Endothelial cell of hepatic sinusoid (primary cell): ENCODE results near the gene BHLHA15.

Source experiments
- in situ Hi-C: cut with HindIII; loops from 2 replicates; pipeline ENCODE4 v1.10.0; 2017; ENCODE audit warnings: low sequenced_read_pairs

Gene BHLHA15

DNA sequence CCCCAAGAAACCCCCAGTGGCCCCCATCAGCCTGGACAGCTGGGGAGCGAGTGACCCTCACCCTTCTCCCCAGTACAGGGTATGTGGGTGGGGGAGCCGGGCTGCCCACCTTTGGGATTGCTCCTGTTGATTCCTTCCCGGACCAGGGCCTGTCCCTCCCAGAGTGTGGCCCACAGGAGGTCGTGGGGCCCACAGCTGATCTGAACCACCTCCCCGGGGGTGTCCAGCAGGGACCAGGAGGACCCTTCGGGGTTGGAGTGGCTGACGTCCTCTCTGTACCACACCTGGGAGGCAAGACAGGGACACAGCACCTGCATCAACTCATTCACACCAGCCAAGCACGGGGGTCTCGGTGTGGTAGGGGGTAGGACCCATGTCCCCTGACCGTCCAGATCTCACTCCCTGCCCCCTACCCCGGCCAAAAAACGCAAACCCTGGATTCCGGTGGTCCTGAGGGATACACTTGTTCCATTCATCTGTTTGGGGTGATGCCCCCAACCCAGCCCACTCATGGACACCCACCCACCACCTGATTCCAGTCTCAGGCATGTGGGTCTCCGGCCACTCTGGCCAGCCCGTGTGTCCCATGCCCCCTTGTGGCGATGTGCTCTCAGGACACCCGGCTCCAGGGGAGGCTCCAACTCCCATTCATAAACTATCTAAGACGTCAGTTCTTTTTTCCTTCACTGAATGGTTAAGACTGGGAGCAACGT, 29.9 kb downstream of the BHLHA15 start:
- in situ Hi-C loops, result no loop called here

DNA sequence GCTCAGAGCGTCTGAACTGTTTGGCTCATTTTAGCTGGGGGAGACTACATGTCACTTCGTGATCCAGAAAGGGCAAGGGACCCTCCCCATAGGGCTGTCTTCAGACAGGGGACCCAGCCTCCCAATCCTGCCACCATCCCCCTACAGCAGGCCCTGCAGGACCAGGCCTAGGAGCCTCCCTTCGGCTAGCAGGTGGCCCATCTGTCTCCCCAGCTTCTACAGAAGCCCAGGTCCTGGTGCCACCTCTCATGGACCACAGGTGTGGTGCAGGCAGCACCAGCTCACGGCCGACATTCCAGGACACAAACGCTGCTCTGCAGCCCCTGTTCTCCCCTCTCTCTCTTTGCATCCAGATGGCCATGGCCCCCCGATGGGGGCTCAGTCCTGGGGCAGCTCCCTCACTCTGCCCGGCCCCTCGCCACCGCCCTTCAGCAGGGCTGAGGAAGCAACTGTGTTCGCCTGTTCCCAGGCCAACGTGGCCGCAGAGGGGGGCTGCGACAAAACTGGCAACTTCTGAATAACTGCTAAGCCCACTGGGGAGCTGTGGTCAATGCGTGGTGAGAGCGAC, 30.5 kb downstream of the BHLHA15 start:
- in situ Hi-C loops, result no loop called here

- in situ Hi-C loops, result no loop called here
Observed at GRCh38 chr7:98242342-98242741, 31.1 kb downstream of the BHLHA15 start.

DNA sequence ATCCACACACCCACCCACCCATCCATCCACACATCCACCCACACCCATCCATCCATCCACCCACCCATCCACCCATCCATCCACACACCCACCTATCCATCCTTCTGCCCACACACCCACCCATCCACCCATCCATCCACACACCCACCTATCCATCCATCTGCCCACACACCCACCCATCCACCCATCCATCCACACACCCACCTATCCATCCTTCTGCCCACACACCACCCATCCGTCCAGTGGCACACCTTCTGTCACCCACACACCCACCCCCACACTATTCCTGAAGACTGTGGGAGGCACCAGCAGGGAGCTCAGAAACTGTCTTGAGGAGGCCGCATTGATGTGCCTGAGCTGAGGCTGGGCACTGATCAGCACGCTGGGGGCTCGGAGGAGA, 31.7 kb downstream of the BHLHA15 start:
- in situ Hi-C loops, result no loop called here

DNA sequence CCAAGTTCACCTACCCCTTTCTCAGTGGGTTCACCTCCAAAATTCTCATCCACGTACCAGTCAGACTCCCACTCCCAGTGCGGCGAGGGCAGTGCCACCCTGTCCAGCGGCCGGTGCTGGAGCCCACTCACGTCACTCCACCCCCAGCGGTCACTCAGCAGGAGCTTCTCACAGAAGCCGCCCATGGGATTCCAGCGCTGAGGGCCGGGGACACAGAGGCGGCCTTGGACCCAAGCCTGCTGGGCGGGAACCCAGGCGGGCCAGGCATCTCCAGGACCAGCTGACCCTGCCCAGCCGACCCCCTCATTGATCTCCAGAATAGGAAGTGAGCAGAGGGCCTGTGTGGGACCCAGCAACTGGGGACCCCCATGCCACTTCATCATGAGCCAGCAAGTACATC, 33.6 kb downstream of the BHLHA15 start:
- in situ Hi-C loops, result no loop called here

DNA sequence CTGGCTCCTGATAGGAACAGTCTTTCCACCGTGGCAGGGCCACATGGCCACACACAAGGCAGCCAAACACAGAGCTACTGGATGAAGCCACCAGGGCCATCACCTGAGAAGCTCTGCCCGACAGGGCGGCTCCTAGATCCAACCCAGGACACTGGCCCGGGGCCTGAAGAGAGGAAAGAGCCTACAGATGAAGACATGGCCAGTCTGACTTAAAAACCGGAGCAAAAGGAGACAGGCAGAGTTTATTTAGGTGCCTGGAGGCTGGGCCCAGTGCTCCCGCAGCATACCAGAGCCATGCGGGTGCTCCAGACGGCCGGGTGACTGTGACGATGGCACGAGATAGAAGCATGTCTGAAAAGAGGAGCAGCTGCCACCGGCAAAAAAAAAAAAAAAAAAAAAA, 36.9 kb downstream of the BHLHA15 start:
- in situ Hi-C loops, result no loop called here

GRCh38 chr7:98249106-98249505, 37.9 kb downstream of the BHLHA15 start:
- in situ Hi-C loops, result no loop called here

DNA sequence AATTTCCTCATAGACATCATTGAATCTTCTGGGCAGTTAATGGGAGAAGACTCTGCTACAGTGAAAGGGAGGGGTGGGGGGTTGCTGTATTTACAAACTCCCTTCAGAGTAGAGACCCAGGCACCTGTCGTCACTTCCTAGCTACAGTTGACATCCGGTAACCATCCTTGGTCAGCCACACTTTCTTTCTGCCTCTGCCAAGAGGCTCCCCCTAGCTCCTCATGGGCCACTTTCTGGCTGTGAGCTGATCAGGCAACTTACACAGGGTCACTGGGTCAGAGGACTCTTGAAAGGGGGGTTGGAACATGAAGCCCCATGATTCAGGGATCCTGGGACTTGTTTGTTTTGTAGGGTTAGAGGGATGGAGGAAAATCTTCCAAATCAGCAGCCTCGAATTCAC, 39.5 kb downstream of the BHLHA15 start:
- in situ Hi-C loops, result no loop called here

DNA sequence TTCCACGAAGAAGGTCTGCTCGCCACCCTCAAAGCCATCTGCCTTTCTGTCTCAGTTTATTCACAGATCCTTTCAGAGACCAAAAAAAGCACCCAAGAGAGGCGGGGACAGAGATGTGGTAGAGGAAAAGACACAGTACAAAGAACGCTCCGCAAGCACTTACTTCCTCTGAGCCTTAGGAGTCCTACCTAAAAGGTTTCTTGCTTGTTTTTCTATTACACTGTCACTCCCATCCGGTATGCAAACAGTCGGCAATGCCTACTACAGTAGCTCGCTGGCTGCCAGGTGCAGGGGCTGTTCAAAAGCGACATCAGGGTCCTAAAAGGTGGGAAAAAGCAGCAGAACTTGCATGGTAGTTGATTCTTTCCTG, 40.0 kb downstream of the BHLHA15 start:
- in situ Hi-C loops, result no loop called here

GRCh38 chr7:98251601-98252424, 40.6 kb downstream of the BHLHA15 start, which contains the start of gene TECPR1:
TECPR1 (minus strand) TSS chr7:98252232; CDS start chr7:98246146, 6,086 bp downstream.
- in situ Hi-C loops, result no loop called here

- in situ Hi-C loops, result no loop called here
Observed at GRCh38 chr7:98252425-98253054, 41.3 kb downstream of the BHLHA15 start.

- in situ Hi-C loops, result no loop called here
Observed at GRCh38 chr7:98254516-98254915, 43.3 kb downstream of the BHLHA15 start.

- in situ Hi-C loops, result no loop called here
Observed at GRCh38 chr7:98254951-98255610, 43.8 kb downstream of the BHLHA15 start.

GRCh38 chr7:98256431-98256830, 45.2 kb downstream of the BHLHA15 start:
- in situ Hi-C loops, result no loop called here

DNA sequence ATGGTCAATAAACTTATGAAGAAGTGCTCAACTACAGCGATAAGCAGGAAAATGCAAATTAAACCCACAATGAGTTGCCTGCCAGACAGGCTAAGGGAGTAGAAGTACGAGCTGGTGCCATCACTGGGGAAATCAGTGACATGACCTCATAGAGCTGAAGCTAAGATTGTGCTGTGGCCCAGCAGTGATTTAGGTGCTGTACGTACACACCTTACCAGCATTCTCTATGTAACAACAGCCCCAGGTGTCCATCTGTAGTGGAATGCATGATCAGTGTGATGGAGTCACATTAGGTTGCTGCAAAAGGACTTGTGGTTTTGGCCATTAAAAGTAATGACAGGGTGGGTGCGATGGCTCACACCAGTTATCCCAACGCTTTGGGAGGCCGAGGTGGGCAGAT, 46.5 kb downstream of the BHLHA15 start:
- in situ Hi-C loops, result no loop called here
